GM19463 (cell line): ENCODE results near the gene OR10AD1.
"Not testable (repeated sequence)": the region's sequence is repeated elsewhere in the genome, so short reads cannot be mapped to it uniquely, and the experiment has no call there.

Source experiments
- ATAC-seq: cut with Tn5 transposase; IDR thresholded peaks from one replicate; pipeline ENCODE4 v1.9.1; 2021; ENCODE audit warnings: mild to moderate bottlenecking, moderate library complexity; ENCODE audit not compliant: unreplicated experiment

The OR10AD1 gene

GRCh38 chr12:48203192-48203591 lies at the start of gene OR10AD1:
Gene OR10AD1, minus strand, starts transcription at chr12:48203292. Its CDS starts 0 bp downstream, at chr12:48203292.
- ATAC-seq: no peak

- ATAC-seq: no peak
Measured at GRCh38 chr12:48247181-48247966, 44.3 kb upstream of the OR10AD1 start.

GRCh38 chr12:48237162-48237561 lies 34.1 kb upstream of the OR10AD1 start:
- ATAC-seq: no peak

GRCh38 chr12:48235796-48236333 lies 32.8 kb upstream of the OR10AD1 start:
- ATAC-seq: no peak

GRCh38 chr12:48231169-48231958 lies 28.3 kb upstream of the OR10AD1 start:
- ATAC-seq: not testable (repeated sequence)

- not testable (repeated sequence) for ATAC-seq
Measured at GRCh38 chr12:48224533-48224932, 21.4 kb upstream of the OR10AD1 start.

GRCh38 chr12:48221645-48222044 lies 18.6 kb upstream of the OR10AD1 start:
- ATAC-seq: no peak

- no peak for ATAC-seq
Measured at GRCh38 chr12:48220701-48221100, 17.6 kb upstream of the OR10AD1 start.

GRCh38 chr12:48219631-48220030 lies 16.5 kb upstream of the OR10AD1 start:
- no peak for ATAC-seq

- no peak for ATAC-seq
Measured at GRCh38 chr12:48216785-48217184, 13.7 kb upstream of the OR10AD1 start.

GRCh38 chr12:48209495-48209894 lies 6.4 kb upstream of the OR10AD1 start:
- ATAC-seq: not testable (repeated sequence)

- no peak for ATAC-seq
Measured at GRCh38 chr12:48202766-48203165, 326 bp downstream of the OR10AD1 start.

GRCh38 chr12:48201516-48201915 lies 1.6 kb downstream of the OR10AD1 start:
- ATAC-seq: no peak

GRCh38 chr12:48201091-48201490 lies 2.0 kb downstream of the OR10AD1 start:
- no peak for ATAC-seq

GRCh38 chr12:48199774-48200221 lies 3.3 kb downstream of the OR10AD1 start:
- ATAC-seq: no peak

GRCh38 chr12:48198985-48199384 lies 4.1 kb downstream of the OR10AD1 start:
- no peak for ATAC-seq

- ATAC-seq: peak; percentile 4
Measured at GRCh38 chr12:48198672-48198971, 4.5 kb downstream of the OR10AD1 start.

GRCh38 chr12:48197971-48198671 lies 5.0 kb downstream of the OR10AD1 start:
- ATAC-seq: peak; percentile 100

GRCh38 chr12:48197549-48197970 lies 5.5 kb downstream of the OR10AD1 start:
- ATAC-seq: peak; percentile 4

GRCh38 chr12:48194799-48195201 lies 8.3 kb downstream of the OR10AD1 start:
- ATAC-seq: no peak

- ATAC-seq: no peak
Measured at GRCh38 chr12:48193623-48194022, 9.5 kb downstream of the OR10AD1 start.
